SK-N-SH (cell line): ENCODE measurements around the gene OXGR1.

Experiments used
- CTCF ChIP-seq: fragments of 200-600 bp; sonication (generic); IDR thresholded peaks from 2 replicates; pipeline ENCODE4 v1.6.1; 2017; ENCODE audit warnings: antibody characterized with exemption, mild to moderate bottlenecking, moderate library complexity
- EP300 ChIP-seq, 2 experiments: IDR thresholded peaks; 2 replicates each; pipeline versions ENCODE4 v1.4.0 to v1.6.1; 2012; ENCODE audit warnings: borderline replicate concordance in 1 of 2, low read depth in 1 of 2, low read length in 1 of 2
- GATA2 ChIP-seq: sonication (generic); formaldehyde crosslinking; IDR thresholded peaks from 2 replicates; pipeline ENCODE4 v1.5.0; 2020; ENCODE audit warnings: mild to moderate bottlenecking, missing genetic modification reagents
- MAX ChIP-seq: IDR thresholded peaks from 2 replicates; pipeline ENCODE4 v1.4.0; 2012; ENCODE audit warnings: low read depth
- POLR2AphosphoS5 ChIP-seq: IDR thresholded peaks from 2 replicates; pipeline ENCODE4 v1.6.1; 2012; ENCODE audit warnings: low read depth, low read length
- RAD21 ChIP-seq: IDR thresholded peaks from 2 replicates; pipeline ENCODE4 v1.6.1; 2012; ENCODE audit warnings: mild to moderate bottlenecking, low read length
- REST ChIP-seq: IDR thresholded peaks from 2 replicates; pipeline ENCODE4 v1.6.1; 2012; ENCODE audit warnings: mild to moderate bottlenecking, low read depth, low read length, moderate library complexity
- SIN3A ChIP-seq: IDR thresholded peaks from 2 replicates; pipeline ENCODE4 v1.6.1; 2012; ENCODE audit warnings: low read depth, mild to moderate bottlenecking, low read length, moderate library complexity, borderline replicate concordance
- SMC3 ChIP-seq: IDR thresholded peaks from 2 replicates; pipeline ENCODE4 v1.6.1; 2012; ENCODE audit warnings: low read depth, low read length, improper control_type of control experiment
- TEAD4 ChIP-seq: IDR thresholded peaks from 2 replicates; pipeline ENCODE4 v1.4.0; 2012; ENCODE audit warnings: mild to moderate bottlenecking, borderline replicate concordance; ENCODE audit not compliant: insufficient read depth
- USF1 ChIP-seq: IDR thresholded peaks from 2 replicates; pipeline ENCODE4 v1.4.0; 2012; ENCODE audit warnings: low read depth, borderline replicate concordance

GRCh38 chr13:97003071-97003470 lies 8.8 kb upstream of the OXGR1 start:
- TF ChIP-seq SIN3A (no peak), CTCF (no peak), GATA2 (no peak), SMC3 (no peak), USF1 (no peak), EP300 (IDR thresholded peaks at IDR 0.05; ENCODE audit: borderline replicate concordance in 1 of 2, low read depth in 1 of 2, low read length in 1 of 2) (no peak), POLR2AphosphoS5 (no peak), RAD21 (no peak), REST (no peak), TEAD4 (no peak), MAX (no peak)
